ENCODE measurements around the gene MYG1.

GRCh38 chr12:53334822-53335221 is 35.3 kb downstream of the MYG1 start:
- TF ChIP-seq CTCF (conservative IDR thresholded peaks at IDR 0.05 in 1 of 2, IDR thresholded peaks at IDR 0.05 in 1 of 2; ENCODE audit: extremely low read depth in 1 of 2, insufficient read depth in 1 of 2, low read depth in 1 of 2, low read length in 2 of 2): no peak
- no peak for TF ChIP-seq EZH2 (IDR thresholded peaks at IDR 0.05; ENCODE audit: borderline replicate concordance, low read length)
